KG1 (cell line): ENCODE measurements around the gene LMBR1.
"Not testable (repeated sequence)": the region's sequence is repeated elsewhere in the genome, so short reads cannot be mapped to it uniquely, and the experiment has no call there.

Experiments used
- DNase-seq: peaks from one replicate; lab custom pipeline; 2025; lab: John Stamatoyannopoulos, UW

LMBR1 gene

DNA sequence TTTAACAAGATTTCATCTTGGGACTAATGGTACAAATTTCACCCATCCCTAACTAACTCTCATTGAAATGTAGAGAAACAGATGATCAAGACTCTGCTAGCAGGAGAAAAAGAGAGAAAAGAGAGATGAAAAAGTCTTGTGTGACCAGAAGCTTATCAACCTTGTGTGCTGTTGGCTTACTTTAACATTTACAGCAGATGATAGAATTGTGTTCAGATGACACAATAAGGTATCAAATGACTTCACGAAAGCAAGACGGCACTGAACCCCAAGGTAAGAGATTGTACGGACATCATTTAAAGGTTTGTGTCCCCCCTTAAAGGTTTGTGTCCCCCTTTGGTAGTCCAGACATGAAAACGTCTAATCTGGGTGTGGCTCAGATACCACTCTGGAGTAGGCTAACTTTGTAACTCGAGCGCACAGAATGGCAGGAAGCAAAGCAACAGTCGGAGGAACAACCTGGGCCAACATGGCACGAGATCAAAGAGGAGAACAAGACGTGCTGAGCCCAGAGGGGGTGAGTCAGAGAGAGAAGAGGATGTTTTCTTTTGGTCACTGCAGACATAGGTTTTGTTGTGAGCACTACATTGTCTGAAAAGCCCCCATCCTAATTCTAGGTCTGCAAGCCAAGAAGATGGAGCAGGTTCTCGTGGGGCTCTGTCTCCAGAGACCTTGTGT lies 10.4 kb upstream of the LMBR1 start:
- no peak for DNase-seq

GRCh38 chr7:156900093-156900492 lies 7.1 kb upstream of the LMBR1 start:
- not testable (repeated sequence) for DNase-seq

DNA sequence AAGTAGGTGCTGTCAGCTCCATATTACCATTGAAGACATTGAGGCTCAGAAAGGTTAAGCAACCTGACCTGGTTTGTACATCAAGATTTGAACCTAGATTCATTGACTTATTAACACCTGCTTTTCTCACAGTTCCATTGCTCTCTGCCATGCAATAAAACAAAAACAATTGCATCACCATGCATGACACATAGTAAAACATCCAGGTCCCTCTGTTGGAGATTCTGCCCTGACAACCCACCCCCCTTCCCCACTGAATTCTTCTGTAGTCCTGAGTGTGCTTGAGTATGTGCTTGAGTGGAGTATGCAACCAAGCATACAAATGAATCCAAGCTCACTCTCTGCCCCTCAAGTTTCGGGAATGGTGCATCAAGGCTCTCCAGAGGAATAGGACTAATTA lies 6.0 kb upstream of the LMBR1 start:
- no peak for DNase-seq

- no peak for DNase-seq
These were observed 4.7 kb upstream of the LMBR1 start for GRCh38 chr7:156897673-156898072.

DNA sequence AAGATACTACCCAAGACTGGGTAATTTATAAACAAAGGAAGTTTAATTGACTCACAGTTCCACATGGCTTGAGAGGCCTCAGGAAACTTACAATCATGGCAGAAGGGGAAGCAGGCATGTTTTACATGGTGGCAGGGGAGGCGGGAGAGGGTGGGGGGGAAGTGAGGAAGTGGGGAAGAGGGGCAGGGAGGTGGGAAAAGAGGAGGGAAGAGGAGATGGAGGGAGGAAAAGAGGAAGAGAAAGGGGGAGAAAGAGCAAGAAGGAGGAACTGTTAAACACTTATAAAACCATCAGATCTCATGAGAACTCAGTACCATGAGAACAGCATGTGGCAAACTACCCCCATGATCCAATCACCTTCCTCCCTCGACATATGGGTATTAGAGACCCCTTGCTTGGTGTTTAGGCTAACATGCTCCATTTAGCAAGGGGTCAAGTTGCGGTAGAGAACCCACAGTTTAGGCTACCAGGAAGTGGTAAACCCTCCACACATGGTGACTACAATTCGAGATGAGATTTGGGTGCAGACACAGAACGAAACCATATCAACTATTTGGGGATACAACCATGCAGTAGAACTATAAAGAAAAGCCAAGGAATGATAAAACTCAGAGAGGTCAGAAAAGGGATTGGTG lies 3.5 kb upstream of the LMBR1 start:
- peak; percentile 19 for DNase-seq

DNA sequence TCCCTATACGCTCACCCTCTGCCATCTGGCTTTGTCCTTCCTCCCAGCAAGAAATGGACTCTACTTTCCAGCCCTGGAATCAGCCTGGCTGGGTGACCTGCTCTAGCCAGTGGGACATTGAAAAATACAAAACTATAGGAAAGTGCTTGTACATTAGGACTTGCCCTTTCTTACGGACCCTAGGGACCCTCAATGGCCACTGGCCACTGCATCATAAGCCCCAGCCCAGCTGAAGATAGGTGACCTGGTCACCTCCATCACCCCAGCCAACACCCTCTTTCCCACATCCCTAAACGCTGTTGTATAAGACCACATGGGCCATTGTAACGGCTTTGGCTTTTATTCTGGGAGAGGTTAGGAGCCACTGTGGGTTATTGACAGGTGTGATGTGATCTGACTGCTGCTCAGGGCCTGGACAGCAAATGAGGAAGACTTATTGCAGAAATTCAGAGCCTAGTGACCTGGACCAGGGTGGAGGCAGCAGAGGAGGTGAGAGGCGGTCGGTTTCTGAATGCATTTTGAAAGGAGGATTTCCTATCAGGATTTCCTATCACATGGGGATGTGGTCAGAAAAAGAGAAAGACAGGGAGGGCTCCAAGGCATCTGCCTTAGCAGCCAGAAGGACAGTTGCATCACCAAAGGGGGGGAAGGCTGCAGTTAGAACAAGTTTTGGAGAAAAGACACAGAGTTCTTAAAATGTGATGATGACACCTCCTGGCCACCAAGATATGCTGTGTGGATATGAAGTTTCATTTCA lies 2.2 kb upstream of the LMBR1 start:
- DNase-seq: peak; percentile 55

- no peak for DNase-seq
These were observed 742 bp downstream of the LMBR1 start for GRCh38 chr7:156892081-156892800.

GRCh38 chr7:156889746-156890145 lies 3.2 kb downstream of the LMBR1 start:
- DNase-seq: no peak

DNA sequence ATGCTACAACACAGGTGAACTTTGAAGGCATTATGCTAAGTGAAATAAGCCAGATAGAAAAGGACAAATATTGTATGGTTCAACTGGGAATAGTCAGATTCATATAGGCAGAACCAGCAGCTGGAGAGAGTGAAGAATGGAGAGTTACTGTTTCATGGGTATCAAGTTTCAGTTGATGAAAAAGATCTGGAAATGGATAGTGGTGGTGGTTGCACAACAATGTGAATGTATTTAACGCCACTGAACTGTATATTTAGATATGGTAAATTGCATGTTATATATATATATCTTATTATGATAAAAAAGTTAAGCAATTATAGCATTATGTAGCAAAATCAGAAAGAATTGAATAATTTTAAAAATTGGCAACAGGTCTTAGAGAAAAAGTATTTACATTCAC lies 3.9 kb downstream of the LMBR1 start:
- DNase-seq: no peak

DNA sequence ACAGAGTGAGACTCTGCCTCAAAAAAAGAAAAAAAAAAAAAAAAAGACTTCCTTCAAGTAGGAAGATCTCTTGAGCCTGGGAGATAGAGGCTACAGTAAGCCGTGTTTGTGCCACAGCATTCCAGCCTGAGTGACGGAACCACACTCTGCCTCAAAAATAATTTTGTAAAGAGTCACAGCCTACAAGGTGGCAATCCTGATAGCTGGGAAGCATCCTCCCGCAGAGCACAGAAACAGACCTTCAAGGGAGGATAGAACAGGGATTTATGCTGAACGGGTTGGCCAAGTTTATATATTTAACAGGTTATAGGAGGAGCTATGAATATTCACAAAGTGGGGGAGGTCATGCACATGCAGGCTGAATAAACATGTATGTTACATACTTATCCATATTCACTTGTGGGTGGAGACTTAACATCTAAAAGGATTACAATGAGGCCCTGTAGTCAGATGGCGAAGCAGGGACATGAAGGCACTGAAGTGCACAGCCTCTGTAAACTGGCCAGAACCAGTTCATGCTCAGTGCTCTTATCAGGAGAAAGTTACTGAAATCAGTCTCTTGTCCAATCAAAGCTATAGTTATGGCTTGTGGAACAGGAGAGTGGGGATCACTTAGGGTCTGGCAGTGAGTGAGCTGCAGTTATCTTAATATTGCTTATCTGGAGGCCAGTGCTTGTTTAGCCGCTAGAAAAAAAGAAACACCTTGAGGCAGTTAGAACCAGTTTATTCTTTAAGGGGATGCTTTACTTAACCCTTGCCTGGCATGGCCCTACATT lies 6.8 kb downstream of the LMBR1 start:
- DNase-seq: no peak

GRCh38 chr7:156881679-156882078 lies 11.3 kb downstream of the LMBR1 start:
- DNase-seq: no peak

GRCh38 chr7:156875766-156876165 lies 17.2 kb downstream of the LMBR1 start:
- no peak for DNase-seq

- DNase-seq: not testable (repeated sequence)
These were observed 24.6 kb downstream of the LMBR1 start for GRCh38 chr7:156868363-156868762.

GRCh38 chr7:156865493-156865892 lies 27.5 kb downstream of the LMBR1 start:
- no peak for DNase-seq

DNA sequence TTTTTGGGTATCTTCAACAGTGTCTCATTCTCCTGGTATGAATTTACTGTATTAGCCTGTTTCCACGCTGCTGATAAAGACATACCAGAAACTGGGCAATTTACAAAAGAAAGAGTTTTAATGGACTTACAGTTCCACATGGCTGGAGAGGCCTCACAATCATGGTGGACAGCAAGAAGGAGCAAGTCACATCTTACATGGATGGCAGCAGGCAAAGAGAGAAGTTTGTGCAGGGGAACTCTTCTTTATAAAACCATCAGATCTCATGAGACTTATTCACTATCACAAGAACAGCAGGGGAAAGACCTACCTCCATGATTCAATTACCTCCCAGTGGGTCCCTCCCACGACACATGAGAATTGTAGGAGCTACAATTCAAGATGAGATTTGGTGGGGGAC lies 31.0 kb downstream of the LMBR1 start:
- DNase-seq: not testable (repeated sequence)

DNA sequence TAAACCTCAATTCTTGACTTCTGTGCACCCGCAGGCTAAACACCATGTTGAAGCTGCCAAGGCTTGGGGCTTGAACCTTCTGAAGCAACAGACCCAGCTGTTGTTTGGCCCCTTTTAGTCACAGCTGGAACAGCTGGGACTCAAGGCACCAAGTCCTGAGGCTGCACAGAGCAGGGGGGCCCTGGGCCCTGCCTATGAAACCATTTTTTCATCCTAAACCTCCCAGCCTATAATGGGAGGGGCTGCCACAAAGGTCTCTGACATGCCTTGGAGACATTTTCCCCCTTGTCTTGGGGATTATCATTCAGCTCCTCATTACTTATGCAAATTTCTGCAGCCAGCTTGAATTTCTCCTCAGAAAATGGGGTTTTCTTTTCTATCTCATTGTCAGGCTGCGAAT lies 31.8 kb downstream of the LMBR1 start:
- DNase-seq: no peak

GRCh38 chr7:156860099-156860498 lies 32.9 kb downstream of the LMBR1 start:
- DNase-seq: not testable (repeated sequence)

- DNase-seq: no peak
These were observed 34.5 kb downstream of the LMBR1 start for GRCh38 chr7:156858523-156858922.

GRCh38 chr7:156857757-156858156 lies 35.2 kb downstream of the LMBR1 start:
- DNase-seq: no peak

GRCh38 chr7:156854654-156855053 lies 38.3 kb downstream of the LMBR1 start:
- no peak for DNase-seq

DNA sequence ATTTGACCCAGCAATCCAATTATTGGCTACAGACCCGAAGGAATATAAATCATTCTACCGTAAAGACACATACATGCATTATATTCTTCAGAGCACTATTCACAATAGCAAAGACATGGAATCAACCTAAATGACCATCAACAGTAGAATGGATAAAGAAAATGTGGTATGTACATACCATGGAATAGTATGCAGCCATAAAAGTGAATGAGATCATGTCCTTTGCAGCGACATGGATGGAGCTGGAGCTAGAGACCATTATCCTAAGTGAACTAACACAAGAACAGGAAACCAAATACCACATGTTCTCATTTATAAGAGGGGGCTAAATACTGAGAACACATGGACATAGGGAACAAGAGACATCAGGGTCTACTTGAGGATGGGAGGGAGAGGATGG lies 44.0 kb downstream of the LMBR1 start:
- no peak for DNase-seq
